Measurements from ENCODE around the gene IL19. TPM values are rescaled to one million over a fixed set of nuclear protein-coding genes. Genes with fewer than 3 reads are reported as not detected.
"Not testable (repeated sequence)": the region's sequence is repeated elsewhere in the genome, so short reads cannot be mapped to it uniquely, and the experiment has no call there.

IL19 gene
- total RNA-seq, 3 donors from 2014 or later = 0.19 TPM; not detected in 2

DNA sequence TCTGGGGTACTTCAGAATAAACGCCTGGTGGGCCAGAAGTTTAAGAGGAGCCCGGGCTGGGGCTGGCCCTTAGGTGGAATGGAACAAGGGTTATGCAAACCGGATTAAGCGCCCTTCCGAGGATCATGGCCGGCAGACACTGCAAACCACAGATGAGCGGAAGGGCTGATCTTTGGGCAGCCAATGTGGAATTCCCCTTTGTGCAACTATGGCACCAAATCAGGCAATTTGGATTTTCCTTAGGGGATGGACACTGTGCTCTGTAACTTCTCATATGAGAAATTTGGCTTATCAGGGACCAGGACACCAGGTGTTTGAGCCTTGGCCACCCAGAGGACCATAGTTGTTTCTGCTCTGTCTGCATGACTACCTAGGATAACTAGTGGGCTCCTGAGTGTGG is 7.5 kb downstream of the IL19 start:
- H3K27me3 Mint-ChIP-seq (ENCODE audit: low read depth) = no peaks in the 10 kb centered on the region
- no peak for ATAC-seq
- H3K4me1 Mint-ChIP-seq (ENCODE audit: low read depth) = peaks cover 27% of the 10 kb centered on the region
- no peak for DNase-seq
- no peaks in the 10 kb centered on the region for H3K9me3 Mint-ChIP-seq
- H3K36me3 Mint-ChIP-seq (ENCODE audit: insufficient read depth) = no peaks in the 10 kb centered on the region
- no peak overlapping the region for H3K4me3 Mint-ChIP-seq

DNA sequence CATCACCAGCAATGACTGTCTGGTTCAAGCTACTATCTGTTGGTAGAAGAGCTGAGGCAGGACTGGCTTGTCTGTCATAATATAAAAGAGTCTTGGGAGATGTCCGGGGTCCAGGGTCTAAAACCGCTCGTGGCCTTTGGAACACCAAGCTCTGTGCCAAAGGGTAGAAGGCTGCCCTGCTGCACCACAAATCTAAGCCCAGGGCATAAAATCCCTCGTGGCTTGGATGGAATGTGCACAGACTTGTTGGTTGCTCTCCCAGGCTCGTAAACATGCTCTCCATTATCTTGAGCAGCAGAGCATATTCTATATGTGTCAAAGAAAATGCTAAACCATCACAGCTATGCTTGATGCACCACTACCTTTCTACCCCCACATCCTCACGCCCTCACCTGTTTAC is 8.3 kb downstream of the IL19 start:
- H3K27me3 Mint-ChIP-seq (ENCODE audit: low read depth); ATAC-seq; H3K9me3 Mint-ChIP-seq; H3K4me3 Mint-ChIP-seq; H3K36me3 Mint-ChIP-seq (ENCODE audit: insufficient read depth); DNase-seq: not testable (repeated sequence)
- peaks cover 27% of the 10 kb centered on the region for H3K4me1 Mint-ChIP-seq (ENCODE audit: low read depth)

DNA sequence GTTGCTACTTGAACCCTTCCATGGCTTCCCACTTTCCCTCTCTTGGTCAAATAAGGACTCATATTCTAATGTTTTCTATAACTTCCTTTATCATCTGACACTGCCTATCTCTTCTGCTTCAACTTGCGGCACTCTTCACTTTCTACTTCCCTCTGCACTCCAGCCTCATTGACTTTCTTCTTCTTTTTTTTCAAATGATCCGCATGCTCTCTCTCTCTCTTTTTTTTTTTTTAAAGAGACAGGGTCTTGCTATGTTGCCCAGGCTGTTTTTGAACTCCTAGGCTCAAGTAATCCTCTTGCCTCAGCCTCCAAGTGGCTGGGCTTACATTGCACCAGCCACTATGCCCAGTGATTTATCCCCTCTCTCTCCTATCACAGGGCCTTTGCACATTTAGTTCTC is 9.1 kb downstream of the IL19 start:
- Mint-ChIP-seq H3K9me3 (no peaks in the 10 kb centered on the region), H3K36me3 (ENCODE audit: insufficient read depth) (no peaks in the 10 kb centered on the region), H3K4me1 (ENCODE audit: low read depth) (peaks cover 29% of the 10 kb centered on the region), H3K27me3 (ENCODE audit: low read depth) (no peaks in the 10 kb centered on the region), H3K4me3 (no peak overlapping the region)
- DNase-seq = no peak
- no peak for ATAC-seq

DNA sequence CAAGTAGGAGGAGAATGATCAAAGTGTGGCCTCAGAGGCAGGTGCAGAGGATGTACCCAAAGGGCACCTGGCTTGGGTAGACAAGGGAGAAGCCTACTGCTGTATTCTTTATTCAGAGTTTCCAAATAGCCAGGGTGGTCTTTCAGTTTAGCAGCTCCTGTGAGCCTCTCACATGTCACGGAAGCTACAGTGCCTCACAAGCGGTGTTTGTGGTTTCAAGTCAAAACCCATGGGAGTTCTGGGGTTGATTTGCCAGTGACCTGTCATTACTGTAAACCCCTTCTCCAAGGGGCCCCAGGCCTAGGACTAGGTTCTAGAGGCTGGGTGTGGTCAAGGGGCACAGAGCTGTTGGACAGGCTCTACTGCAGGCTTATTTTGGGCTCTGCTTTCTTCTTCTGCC is 11.9 kb downstream of the IL19 start:
- no peaks in the 10 kb centered on the region for H3K36me3 Mint-ChIP-seq (ENCODE audit: insufficient read depth)
- H3K27me3 Mint-ChIP-seq (ENCODE audit: low read depth) = no peaks in the 10 kb centered on the region
- peaks cover 55% of the 10 kb centered on the region for H3K4me1 Mint-ChIP-seq (ENCODE audit: low read depth)
- H3K9me3 Mint-ChIP-seq = no peaks in the 10 kb centered on the region
- ATAC-seq (peak; percentile 25 to 27), DNase-seq (no peak)
- no peak overlapping the region for H3K4me3 Mint-ChIP-seq

DNA sequence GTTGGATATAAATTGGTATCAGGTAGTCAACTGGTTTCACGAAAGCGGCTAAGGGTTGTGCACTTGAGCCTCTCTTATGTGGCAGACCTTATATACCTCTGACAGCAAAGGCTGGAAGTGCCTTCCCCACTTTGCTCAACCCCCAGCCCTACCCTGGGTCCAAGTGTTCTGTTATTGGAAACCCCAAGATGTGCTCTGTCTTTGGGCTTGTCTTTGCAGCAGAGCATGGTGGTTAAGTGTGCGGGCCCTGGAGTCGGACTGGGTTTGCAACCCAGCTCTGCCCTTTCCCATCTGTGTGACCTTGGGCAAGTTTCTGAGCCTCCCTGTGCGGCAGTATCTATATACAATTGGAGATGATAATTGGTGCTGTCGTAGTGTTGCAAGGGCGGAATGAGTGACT is 12.9 kb downstream of the IL19 start:
- Mint-ChIP-seq H3K4me3 (no peak overlapping the region), H3K4me1 (ENCODE audit: low read depth) (peaks cover 63% of the 10 kb centered on the region), H3K27me3 (ENCODE audit: low read depth) (no peaks in the 10 kb centered on the region), H3K9me3 (no peaks in the 10 kb centered on the region), H3K36me3 (ENCODE audit: insufficient read depth) (no peaks in the 10 kb centered on the region)
- DNase-seq = no peak
- no peak for ATAC-seq

DNA sequence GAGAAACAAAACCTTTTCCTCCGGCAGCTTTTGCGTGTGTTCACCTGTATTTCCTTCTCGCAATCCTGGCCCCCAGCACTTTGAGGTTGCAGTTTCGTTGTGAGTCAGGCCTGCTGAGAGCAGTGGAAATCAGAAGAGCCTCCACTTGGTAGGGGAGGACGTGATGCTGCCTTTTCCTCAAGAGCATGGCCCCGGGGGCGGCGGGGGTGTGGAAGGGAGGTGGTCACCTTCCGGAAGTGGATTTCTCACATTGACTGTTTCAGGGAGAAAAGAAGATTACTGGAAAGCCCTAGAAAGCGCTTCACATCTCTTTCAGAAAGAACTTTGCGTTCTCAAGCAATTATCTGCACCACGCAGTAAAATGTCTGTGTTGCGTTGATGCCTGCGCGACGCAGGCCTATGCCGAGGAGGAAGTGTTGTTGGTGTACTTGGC is 13.9 kb downstream of the IL19 start:
- DNase-seq (peak; percentile 84), ATAC-seq (peak; percentile 83 to 88)
- Mint-ChIP-seq H3K4me3 (peak overlapping the region; percentile 39), H3K36me3 (ENCODE audit: insufficient read depth) (no peaks in the 10 kb centered on the region), H3K4me1 (ENCODE audit: low read depth) (peaks cover 63% of the 10 kb centered on the region), H3K27me3 (ENCODE audit: low read depth) (no peaks in the 10 kb centered on the region), H3K9me3 (no peaks in the 10 kb centered on the region)

DNA sequence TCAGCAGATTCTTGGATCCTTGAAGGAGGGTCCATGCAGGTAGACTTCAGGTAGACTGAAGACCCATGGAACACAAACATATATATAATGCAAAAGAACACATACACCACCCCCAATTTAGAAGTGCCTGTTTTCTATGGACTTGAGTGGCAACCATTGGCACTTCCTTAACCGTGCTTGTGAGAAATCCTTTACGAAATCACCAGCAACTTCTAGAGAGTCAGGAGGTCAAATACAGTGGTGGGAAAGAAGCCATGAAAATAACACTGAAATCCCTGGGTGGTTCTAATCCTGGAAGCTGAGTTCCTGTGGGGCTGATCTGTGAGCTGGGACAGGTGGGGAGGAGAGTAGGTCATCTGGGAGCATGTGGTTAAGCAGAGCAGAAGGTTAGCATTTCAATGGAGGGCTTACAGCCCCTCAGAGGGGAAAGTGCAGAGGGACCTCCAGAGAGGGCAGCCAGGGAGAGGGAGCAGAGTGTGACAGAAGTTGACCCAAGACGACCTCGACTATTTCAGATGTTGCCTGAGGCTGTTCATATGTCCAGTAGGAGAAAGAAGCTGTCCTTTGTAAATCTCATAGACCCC is 14.7 kb downstream of the IL19 start:
- Mint-ChIP-seq H3K36me3 (ENCODE audit: insufficient read depth) (no peaks in the 10 kb centered on the region), H3K4me3 (no peak overlapping the region), H3K27me3 (ENCODE audit: low read depth) (no peaks in the 10 kb centered on the region), H3K4me1 (ENCODE audit: low read depth) (peaks cover 70% of the 10 kb centered on the region), H3K9me3 (no peaks in the 10 kb centered on the region)
- ATAC-seq (no peak), DNase-seq (no peak)

DNA sequence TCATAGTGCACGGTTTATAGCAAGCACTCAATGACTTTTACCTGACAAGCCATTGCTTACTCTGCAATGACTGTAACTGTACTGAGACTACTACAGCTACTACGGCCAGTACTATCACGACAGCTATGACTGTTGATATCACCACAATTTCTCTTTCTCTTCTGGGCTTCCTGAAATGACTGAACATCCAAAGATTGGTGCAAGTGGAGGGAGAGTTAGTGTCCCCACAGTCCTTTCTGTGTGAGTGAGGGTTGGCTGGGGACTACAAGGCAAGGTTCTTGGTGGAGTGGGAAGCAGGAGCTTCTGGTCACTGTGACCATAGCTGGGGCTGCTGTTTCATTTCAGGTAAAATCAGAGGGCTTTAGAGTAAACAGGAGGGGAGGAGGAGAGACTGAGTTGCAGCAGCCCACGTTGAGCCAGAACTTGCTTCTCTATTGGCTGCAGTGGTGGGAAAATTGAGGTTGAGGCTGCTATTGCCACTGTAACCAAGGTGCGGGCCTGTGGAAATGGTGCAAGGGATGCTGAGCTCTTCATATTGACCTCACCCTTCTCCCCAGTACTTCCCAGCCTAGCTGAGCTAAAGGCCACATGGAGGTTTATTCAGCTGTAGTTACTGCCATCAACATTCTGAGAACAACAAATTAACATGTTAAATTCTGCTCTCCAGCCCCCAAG is 15.8 kb downstream of the IL19 start:
- no peaks in the 10 kb centered on the region for H3K27me3 Mint-ChIP-seq (ENCODE audit: low read depth)
- peaks cover 78% of the 10 kb centered on the region for H3K4me1 Mint-ChIP-seq (ENCODE audit: low read depth)
- no peaks in the 10 kb centered on the region for H3K36me3 Mint-ChIP-seq (ENCODE audit: insufficient read depth)
- ATAC-seq (peak; percentile 33 to 35), DNase-seq (no peak)
- H3K9me3 Mint-ChIP-seq = no peaks in the 10 kb centered on the region
- H3K4me3 Mint-ChIP-seq = no peak overlapping the region

DNA sequence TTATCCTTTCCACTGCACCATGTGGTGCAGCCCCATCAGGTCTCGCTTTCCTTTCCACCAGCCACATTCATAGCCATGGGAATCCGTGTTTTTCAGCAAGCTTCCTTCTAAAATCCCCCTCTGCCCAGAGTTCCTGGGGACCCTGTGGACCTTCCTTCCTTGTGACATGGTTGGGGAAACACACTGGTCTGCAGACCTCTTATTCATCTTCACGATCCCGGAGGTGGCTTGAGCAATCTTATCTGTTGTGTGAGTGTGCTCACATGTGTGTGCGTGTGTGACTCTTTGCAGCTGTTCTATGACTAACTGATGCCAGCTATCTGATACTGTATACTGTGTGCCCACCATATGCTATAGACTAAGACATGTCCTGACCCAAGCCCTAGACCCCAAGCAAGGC is 17.3 kb downstream of the IL19 start:
- DNase-seq (no peak), ATAC-seq (no peak)
- Mint-ChIP-seq H3K36me3 (ENCODE audit: insufficient read depth) (no peaks in the 10 kb centered on the region), H3K27me3 (ENCODE audit: low read depth) (no peaks in the 10 kb centered on the region), H3K9me3 (no peaks in the 10 kb centered on the region), H3K4me3 (no peak overlapping the region), H3K4me1 (ENCODE audit: low read depth) (peaks cover 81% of the 10 kb centered on the region)

DNA sequence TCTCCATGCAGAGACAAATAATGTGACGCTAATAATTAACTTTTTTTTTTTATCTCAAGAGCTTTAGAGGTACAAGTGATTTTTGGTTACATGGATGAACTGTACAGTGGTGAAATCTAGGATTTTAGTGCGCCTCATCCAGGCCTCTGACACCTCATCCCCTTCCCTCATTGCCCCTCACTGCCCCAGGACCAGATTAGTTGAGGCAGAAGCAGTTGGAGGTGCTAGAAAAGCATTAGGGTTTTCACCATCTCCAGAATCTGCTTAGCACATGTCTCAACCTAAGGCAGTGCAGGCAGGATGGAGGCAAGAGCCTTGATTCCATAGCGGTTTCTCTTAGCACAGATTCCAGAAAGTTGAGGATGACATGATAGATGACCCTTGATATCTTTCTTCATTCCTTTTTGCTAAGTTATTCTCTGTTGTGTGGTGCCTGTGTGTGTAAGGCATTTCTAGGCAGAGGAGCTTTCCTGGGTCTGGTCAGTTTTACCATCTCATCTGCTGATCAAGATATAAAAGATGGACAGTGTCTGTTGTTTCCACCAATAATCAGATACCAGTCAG is 18.0 kb downstream of the IL19 start:
- Mint-ChIP-seq H3K9me3 (no peaks in the 10 kb centered on the region), H3K27me3 (ENCODE audit: low read depth) (no peaks in the 10 kb centered on the region), H3K4me3 (no peak overlapping the region), H3K4me1 (ENCODE audit: low read depth) (peaks cover 76% of the 10 kb centered on the region), H3K36me3 (ENCODE audit: insufficient read depth) (no peaks in the 10 kb centered on the region)
- no peak for ATAC-seq
- no peak for DNase-seq

DNA sequence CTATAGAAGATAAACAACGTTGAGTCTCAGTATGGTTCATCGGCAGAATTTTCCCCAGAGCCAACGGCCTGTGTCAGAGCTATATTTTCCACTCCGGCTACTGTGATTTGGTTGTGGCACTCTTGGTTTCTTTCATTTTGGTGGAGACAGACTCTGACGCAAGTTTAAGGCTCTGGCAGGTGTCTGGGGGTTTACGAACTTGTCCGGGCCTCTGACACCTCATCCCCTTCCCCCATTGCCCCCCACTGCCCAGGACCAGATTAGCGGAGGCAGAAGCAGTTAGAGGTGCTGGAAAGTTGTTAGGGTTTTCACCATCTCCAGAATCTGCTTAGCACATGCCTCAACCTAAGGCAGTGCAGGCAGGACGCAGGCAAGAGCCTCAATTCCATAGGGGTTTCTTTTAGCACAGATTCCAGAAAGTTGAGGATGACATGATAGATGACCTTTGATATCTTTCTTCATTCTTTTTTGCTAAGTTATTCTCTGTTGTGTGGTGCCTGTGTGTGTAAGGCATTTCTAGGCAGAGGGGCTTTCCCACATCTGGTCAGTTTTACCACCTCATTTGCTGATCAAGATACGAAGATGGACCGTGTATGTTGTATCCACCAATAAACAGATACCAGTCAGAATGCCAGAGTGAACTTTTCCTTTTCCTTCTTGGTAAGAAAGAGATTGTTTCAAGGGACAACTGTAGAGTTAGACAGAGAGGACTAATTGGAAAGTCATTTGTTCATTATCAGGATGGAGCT is 20.1 kb downstream of the IL19 start:
- Mint-ChIP-seq H3K9me3 (no peaks in the 10 kb centered on the region), H3K27me3 (ENCODE audit: low read depth) (no peaks in the 10 kb centered on the region), H3K4me3 (no peak overlapping the region), H3K36me3 (ENCODE audit: insufficient read depth) (no peaks in the 10 kb centered on the region), H3K4me1 (ENCODE audit: low read depth) (peaks cover 76% of the 10 kb centered on the region)
- DNase-seq = no peak
- ATAC-seq = no peak

DNA sequence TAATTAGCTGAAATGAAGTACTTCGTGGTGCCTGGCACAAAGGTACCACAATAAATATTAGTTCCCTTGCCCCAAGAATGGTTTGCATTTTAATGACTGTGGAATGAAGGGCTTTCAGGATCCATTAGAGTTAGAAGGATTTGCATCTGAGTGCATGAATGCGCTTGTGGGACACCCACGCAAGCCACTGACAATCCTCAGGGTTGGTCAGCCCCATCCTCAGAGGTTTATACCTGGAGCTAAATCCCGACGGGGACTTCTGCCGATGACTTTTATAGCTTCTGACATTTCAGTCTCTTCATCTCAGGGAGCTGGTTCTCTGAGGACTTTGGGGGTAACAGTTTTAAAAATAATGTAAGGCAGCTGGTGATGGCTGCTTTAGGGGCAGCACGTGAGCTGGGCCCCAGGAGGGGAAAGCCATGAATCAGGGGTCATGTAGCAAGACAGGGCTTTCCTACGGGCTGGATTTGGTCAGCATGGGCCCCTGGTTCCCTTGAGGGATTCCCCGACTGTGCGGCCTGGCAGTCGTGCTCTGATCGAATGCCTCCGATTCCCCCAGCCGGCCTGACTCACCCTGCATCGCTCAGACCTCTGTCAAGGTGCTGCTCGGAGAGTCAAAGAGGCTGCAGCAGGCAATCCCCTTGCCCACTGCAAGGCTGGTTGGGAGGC is 22.5 kb downstream of the IL19 start:
- Mint-ChIP-seq H3K4me3 (no peak overlapping the region), H3K27me3 (ENCODE audit: low read depth) (no peaks in the 10 kb centered on the region), H3K9me3 (no peaks in the 10 kb centered on the region), H3K4me1 (ENCODE audit: low read depth) (peaks cover 63% of the 10 kb centered on the region), H3K36me3 (ENCODE audit: insufficient read depth) (no peaks in the 10 kb centered on the region)
- no peak for DNase-seq
- ATAC-seq = no peak

DNA sequence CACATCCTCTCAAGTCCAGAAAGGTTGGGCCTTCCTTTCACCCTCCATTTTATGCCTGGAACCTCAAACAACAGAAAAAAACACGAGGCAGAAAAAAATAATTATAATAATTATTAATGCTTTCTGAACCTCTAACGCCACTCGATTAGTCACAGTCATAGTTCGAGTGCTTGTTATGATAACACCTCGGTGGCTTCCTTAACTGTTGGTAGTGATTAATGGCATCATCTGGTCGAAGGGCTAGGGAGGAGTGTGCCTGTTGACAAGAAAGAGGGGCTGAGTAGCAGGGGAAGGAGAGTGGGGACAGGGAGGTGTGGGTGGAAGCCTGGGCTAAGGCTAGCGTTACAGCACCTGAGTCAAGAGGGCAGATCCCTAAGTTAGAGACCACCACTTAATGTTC is 23.0 kb downstream of the IL19 start:
- Mint-ChIP-seq H3K36me3 (ENCODE audit: insufficient read depth) (no peaks in the 10 kb centered on the region), H3K27me3 (ENCODE audit: low read depth) (no peaks in the 10 kb centered on the region), H3K9me3 (no peaks in the 10 kb centered on the region), H3K4me3 (no peak overlapping the region), H3K4me1 (ENCODE audit: low read depth) (peaks cover 66% of the 10 kb centered on the region)
- DNase-seq (no peak), ATAC-seq (no peak)

DNA sequence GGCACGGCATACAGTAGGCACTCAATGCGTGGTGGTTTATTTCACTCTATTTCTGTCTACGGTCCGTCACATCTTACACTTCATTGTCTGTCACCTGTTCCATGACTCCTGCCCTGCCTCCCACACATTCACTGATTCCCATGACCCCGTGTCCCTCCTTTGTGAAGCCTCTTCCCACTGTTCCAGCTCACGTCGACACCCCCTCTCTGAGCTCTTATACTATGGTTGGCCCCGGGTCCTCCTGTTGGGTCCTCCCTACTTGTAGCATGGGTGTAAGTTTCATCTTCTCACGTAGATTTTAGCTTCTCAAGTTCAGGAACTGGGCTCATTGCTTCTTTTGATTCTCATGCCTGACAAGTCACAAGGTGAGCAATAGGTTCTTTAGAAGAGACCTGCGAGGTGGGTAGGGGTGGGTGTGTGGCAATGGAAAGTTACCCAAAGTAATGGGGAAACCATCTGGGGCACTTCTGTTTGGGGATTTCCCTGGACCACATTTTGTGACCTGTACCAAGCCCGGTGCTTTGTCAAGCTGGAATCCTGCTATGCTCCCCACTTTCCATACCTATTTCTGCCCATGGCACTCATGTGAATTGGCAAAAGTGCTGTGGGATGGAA is 23.8 kb downstream of the IL19 start:
- Mint-ChIP-seq H3K4me1 (ENCODE audit: low read depth) (peaks cover 70% of the 10 kb centered on the region), H3K36me3 (ENCODE audit: insufficient read depth) (no peaks in the 10 kb centered on the region), H3K4me3 (no peak overlapping the region), H3K9me3 (no peaks in the 10 kb centered on the region), H3K27me3 (ENCODE audit: low read depth) (no peaks in the 10 kb centered on the region)
- DNase-seq (peak; percentile 61), ATAC-seq (peak; percentile 68 to 77)

Data from activated T-cell treated with anti-CD3 and anti-CD28 coated beads, Interleukin-2, amount 50 U/mL, for 4 hours (primary cell).